ENCODE measurements around the gene TSPAN3. TPM values are rescaled to one million over a fixed set of nuclear protein-coding genes. Genes with fewer than 3 reads are reported as not detected.
A peak's percentile ranks its signal among the peaks of the same experiment; 100 is the strongest.

Gene TSPAN3
- total RNA-seq, 4 donors from 2014 or later: 82.7 to 92.6 (median 88.2) TPM

DNA sequence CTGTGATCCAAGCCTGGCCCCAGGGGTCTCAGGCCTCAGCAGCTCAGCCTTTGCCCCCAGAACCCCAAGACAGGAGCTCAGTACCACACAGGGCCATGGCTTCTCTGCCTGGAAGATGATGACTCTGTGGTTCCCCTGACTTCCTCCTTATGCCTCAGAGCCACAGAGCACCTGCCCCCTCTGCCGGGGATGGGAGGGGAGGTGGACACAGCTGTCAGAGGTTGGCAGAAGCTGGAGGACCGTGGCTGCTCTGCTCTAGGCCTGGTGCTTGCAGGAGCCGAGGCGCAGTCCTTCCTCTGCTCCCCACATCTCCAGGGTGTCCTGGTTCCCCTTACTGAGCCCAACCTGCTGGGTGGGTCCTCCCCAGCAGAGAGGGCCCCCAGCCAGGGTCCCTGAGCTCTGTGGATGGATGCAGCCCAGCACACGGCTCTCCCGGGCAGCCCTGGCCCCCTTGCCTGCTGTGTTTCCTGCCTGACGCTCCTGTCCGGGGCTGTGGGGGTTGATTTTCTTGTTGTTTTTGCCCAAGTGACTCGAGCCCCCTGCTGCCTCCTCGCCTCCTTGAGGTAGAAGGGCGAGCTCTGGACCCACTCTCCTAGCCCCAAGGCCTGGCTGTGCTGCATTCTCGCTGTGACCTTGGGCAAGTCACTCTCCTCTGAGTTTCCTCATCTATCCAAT, 39.4 kb downstream of the TSPAN3 start:
- TF ChIP-seq CTCF (IDR thresholded peaks at IDR 0.05): no peak
- no peak for TF ChIP-seq POLR2A (IDR thresholded peaks at IDR 0.05)
- DNase-seq (ENCODE audit: low spot score in 2 of 2): peak in 1 of 2 donors; percentile 80
- intact Hi-C loops (cut with DNase I; ENCODE audit: low total_unique reads): no loop called here
- H3K4me3 ChIP-seq (ENCODE audit: low read depth, poor library complexity, severe bottlenecking): no peak overlapping the region
- 79 to 86% methylated on average over 11 to 12 of the region's 12 CpGs for WGBS, 2 donors

DNA sequence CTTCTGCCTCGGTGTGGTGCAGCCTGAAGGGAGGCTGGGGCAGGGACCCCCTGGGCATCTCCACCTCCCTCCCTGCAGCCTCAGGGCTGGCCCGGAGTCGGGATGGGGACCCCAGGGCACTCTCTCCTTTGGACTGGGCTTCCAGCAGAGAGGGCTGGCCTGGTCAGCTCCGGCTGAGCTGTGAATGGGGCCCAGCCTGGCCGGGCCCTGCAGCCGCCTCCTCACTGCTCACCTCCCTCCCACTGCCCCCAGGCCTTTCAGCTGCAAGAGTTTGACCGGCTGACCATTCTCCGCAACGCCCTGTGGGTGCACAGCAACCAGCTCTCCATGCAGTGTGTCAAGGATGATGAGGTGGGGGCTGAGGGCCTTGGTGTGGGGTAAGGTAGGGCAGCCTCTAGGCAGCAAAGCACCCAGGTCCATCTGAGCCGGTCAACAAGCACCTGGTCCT, 40.0 kb downstream of the TSPAN3 start:
- H3K4me3 ChIP-seq (ENCODE audit: low read depth, poor library complexity, severe bottlenecking): no peak overlapping the region
- WGBS, 2 donors: 82 to 86% methylated on average over 5 to 10 of the region's 10 CpGs
- DNase-seq (ENCODE audit: low spot score in 2 of 2): peak in 1 of 2 donors; percentile 75
- TF ChIP-seq POLR2A (IDR thresholded peaks at IDR 0.05): no peak
- intact Hi-C loops (cut with DNase I; ENCODE audit: low total_unique reads): no loop called here

- DNase-seq (ENCODE audit: low spot score in 2 of 2): peak in 1 of 2 donors; percentile 64
- 59 to 60% methylated on average over 10 to 22 of the region's 22 CpGs for WGBS, 2 donors
These were observed 40.6 kb downstream of the TSPAN3 start for GRCh38 chr15:77030048-77030927.

GRCh38 chr15:77029166-77030047, 41.5 kb downstream of the TSPAN3 start:
- 68 to 73% methylated on average over 14 to 15 of the region's 21 CpGs for WGBS, 2 donors
- intact Hi-C loops (cut with DNase I; ENCODE audit: low total_unique reads): no loop called here

More at GRCh38 chr15:77030048-77030927, 40.6 kb downstream of the TSPAN3 start:
- no peak for TF ChIP-seq CTCF (IDR thresholded peaks at IDR 0.05)
- no peak for TF ChIP-seq POLR2A (IDR thresholded peaks at IDR 0.05)
- no peak overlapping the region for H3K4me3 ChIP-seq (ENCODE audit: low read depth, poor library complexity, severe bottlenecking)
- intact Hi-C loops (cut with DNase I; ENCODE audit: low total_unique reads): no loop called here

DNA sequence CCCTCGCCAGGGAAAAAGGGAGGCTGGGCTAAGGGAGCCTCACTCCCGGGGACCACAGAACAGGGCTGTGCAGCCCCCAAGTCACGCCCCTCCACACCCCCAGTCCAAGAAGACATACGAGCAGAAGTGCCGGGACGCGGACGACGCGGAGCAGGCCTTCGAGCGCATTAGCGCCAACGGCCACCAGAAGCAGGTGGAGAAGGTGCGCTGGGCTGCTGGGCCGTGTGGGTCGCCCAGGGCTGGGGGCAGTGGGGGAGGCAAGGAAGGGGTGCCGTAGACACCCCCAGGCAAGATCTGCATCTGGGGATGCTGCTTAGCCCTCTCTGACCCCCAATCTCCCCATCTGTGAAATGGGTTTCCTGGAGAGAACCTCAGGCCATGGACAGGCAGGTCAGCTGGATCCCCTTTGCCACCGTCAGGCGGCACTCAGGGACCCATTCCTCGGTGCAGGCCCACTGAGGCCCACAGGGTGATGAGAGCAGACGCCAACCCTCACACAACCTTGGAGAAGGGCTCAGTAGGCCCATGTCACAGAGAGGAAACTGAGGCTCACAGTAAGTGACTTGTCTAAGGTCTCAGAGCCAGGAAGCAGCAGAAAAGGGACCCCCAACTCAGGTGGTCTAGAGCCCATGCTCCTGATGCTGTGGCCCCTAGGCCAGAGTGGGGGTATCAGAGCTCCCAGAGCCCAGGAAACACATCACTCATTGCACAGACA, 42.3 kb downstream of the TSPAN3 start:
- WGBS, 2 donors: 57 to 76% methylated on average over 22 of the region's 22 CpGs
- TF ChIP-seq POLR2A (IDR thresholded peaks at IDR 0.05) (no peak), CTCF (IDR thresholded peaks at IDR 0.05) (no peak)
- no peak overlapping the region for H3K4me3 ChIP-seq (ENCODE audit: low read depth, poor library complexity, severe bottlenecking)
- intact Hi-C loops (cut with DNase I; ENCODE audit: low total_unique reads): no loop called here
- DNase-seq (ENCODE audit: low spot score in 2 of 2): peak in 1 of 2 donors; percentile 79

More at GRCh38 chr15:77029166-77030047, 41.5 kb downstream of the TSPAN3 start:
- peak in 1 of 2 donors; percentile 82 for DNase-seq (ENCODE audit: low spot score in 2 of 2)
- TF ChIP-seq POLR2A (IDR thresholded peaks at IDR 0.05) (no peak), CTCF (IDR thresholded peaks at IDR 0.05) (no peak)
- H3K4me3 ChIP-seq (ENCODE audit: low read depth, poor library complexity, severe bottlenecking): no peak overlapping the region
